GM12891 (cell line): ENCODE measurements around the gene GRIK4.

Source experiments
- DNase-seq: peaks from one replicate; pipeline ENCODE4 v3.0.0; 2011; ENCODE audit warnings: low spot score; ENCODE audit not compliant: insufficient read length
- FAIRE-seq: peaks from 2 replicates; lab custom pipeline; 2011; peaks lifted over from hg19 to GRCh38; lab: Jason Lieb, UNC
- PAX5 ChIP-seq: IDR thresholded peaks from 2 replicates; pipeline ENCODE4 v1.6.1; 2011; ENCODE audit warnings: low read length, moderate library complexity, mild to moderate bottlenecking; ENCODE audit not compliant: insufficient read depth, severe bottlenecking
- POLR2A ChIP-seq: IDR thresholded peaks from 2 replicates; pipeline ENCODE4 v1.6.1; 2011; ENCODE audit warnings: low read depth, low read length, control low read depth
- POLR2AphosphoS5 ChIP-seq: IDR thresholded peaks from 2 replicates; pipeline ENCODE4 v1.6.1; 2011; ENCODE audit warnings: low read depth, low read length, control low read depth
- POU2F2 ChIP-seq: IDR thresholded peaks from 2 replicates; pipeline ENCODE4 v1.6.1; 2011; ENCODE audit warnings: low read depth, mild to moderate bottlenecking, control low read depth, low read length, moderate library complexity
- SPI1 ChIP-seq: IDR thresholded peaks from 2 replicates; pipeline ENCODE4 v1.6.1; 2011; ENCODE audit warnings: low read depth, low read length, control low read depth
- TAF1 ChIP-seq: IDR thresholded peaks from 2 replicates; pipeline ENCODE4 v1.6.1; 2011; ENCODE audit warnings: low read depth, low read length, control low read depth

The GRIK4 gene

DNA sequence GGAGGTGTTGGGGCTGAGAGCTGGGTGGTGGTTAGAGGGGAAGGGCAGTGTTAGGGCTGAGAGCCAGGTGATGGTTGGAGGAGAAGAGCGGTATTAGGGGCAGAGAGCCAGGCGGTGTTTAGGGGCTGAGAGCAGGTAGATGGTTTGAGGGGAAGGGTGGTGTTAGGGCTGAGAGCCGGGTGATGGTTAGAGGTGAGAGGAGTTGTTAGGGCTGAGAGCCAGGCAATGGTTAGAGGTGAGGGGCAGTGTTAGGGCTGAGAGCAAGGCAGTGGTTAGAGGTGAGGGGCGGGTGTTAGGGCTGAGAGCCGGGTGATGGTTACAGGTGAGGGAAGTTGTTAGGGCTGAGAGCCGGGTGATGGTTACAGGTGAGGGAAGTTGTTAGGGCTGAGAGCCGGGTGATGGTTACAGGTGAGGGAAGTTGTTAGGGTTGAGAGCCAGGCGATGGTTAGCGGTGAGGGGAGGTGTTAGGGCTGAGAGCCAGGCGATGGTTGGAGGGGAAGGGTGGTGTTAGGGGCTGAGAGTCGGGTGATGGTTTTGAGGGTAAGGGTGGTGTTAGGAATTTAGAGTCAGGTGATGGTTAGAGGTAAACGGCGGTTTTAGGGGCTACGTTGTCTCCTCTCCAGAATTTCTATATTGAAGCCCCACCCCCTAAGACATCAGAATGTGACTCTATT lies 282.4 kb downstream of the GRIK4 start:
- FAIRE-seq = no peak
- no peak for TF ChIP-seq SPI1
- TF ChIP-seq POU2F2 = no peak
- TF ChIP-seq POLR2A = no peak

DNA sequence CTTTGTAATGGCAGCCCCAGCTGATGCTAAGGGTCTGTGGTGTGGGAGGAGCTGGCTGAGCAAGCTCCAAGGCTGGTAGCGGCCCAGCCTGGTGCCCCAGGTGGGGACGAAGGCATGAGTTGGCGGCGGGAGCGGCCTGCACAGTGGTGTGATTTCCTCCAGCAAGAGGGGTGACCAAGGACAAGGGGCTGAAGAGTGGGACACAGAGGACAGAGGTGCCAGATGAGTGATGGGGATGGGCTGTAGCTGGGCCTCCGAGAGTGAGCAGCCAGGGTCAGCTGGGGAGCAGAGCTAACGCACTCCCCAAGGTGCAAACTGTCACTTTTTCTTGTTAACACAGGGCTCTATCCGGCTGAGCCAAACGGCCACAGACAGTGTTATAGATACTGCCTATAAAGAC lies 283.2 kb downstream of the GRIK4 start:
- FAIRE-seq (no peak), DNase-seq (no peak)
- TF ChIP-seq TAF1 = no peak
- TF ChIP-seq POU2F2 = no peak
- TF ChIP-seq PAX5 = no peak
- no peak for TF ChIP-seq POLR2AphosphoS5
- TF ChIP-seq POLR2A = no peak
- TF ChIP-seq SPI1 = no peak

More for the DNA sequence above, 282.4 kb downstream of the GRIK4 start:
- no peak for DNase-seq

DNA sequence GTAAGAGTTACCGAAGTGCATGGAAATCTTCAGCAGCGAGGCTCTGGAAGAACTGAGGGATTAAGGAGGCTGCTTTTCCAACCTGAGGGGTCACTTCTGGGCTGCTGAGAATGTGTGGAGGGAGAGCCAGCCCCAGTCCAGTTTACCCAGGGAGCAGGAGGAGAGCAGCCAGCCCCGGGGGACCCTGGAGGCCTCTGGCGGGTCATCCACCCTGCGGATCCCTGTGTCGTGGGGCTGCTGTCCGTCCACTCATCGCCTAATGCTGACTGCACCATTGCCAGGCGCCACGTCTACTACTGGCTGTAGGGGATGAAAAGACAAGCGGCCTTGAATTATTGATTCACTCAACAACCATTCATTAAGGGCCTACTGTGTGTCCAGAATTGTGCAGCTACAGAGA lies 283.6 kb downstream of the GRIK4 start:
- FAIRE-seq (no peak), DNase-seq (no peak)
- no peak for TF ChIP-seq POLR2A
- TF ChIP-seq POLR2AphosphoS5 = no peak
- no peak for TF ChIP-seq SPI1
- TF ChIP-seq PAX5 = no peak
- no peak for TF ChIP-seq TAF1
- no peak for TF ChIP-seq POU2F2

DNA sequence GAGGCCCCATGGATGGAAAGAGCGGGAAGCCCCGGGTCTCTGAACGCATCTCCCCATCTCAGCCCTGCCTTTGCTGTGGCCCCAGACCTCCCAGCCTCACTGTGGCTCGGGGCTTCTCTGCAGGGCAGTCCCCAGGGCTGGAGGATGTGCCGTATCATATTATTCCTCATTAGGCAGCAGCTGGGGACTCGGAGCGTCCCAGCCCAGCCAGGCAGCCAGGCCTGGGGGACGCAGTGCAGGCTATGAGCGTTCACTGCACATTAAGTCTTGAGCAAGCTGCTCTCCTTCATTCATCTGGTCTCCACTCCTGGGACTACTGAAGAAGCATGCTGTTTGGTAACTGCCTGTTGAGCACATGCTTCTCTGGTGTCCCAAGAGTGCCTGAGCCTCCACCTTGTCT lies 285.6 kb downstream of the GRIK4 start:
- DNase-seq (no peak), FAIRE-seq (no peak)
- TF ChIP-seq SPI1 = no peak

DNA sequence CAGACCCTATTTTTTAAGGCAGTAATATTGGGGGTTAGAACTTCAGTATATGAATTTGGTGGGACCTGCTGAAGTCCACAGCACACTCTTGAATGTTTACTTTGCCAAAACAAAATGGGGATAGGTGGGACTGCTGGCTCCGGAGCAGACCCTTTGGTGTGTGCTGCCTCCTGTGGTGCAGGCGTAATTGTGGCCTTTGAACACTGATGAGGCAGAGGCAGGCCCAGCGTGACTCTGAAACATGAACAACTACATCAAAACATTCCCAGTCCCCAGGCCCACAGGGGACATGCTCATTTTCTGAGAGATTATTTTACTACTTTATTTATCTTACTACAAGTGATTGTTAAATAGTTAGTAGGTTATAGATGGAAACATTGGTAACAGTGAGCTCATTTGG lies 287.3 kb downstream of the GRIK4 start:
- DNase-seq = no peak
- no peak for FAIRE-seq
- TF ChIP-seq POLR2A (no peak), PAX5 (no peak), TAF1 (no peak), SPI1 (no peak), POLR2AphosphoS5 (no peak), POU2F2 (no peak)

DNA sequence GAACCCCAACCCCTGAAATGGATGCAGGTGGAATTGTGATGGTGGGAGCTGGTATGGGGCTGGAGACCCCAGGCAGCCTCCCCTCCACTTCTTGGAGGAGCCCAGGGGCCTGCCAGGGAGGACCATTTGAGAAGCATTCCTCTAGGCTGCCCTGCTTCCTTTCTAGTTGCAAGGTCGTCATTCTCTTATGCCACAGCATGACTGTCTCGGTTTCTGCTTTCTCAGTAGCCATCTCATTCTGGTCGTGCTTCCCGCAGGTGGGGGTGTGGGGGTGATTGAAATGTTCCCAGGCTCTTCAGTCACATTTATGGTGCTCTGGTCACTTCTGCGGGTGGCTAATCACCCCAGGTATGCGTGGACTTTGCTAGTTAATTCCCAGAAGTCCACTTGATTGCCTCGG lies 288.7 kb downstream of the GRIK4 start:
- no peak for DNase-seq
- FAIRE-seq = no peak
- TF ChIP-seq POLR2AphosphoS5 = no peak
- no peak for TF ChIP-seq PAX5
- no peak for TF ChIP-seq TAF1
- no peak for TF ChIP-seq POLR2A
- TF ChIP-seq SPI1 = no peak
- no peak for TF ChIP-seq POU2F2

DNA sequence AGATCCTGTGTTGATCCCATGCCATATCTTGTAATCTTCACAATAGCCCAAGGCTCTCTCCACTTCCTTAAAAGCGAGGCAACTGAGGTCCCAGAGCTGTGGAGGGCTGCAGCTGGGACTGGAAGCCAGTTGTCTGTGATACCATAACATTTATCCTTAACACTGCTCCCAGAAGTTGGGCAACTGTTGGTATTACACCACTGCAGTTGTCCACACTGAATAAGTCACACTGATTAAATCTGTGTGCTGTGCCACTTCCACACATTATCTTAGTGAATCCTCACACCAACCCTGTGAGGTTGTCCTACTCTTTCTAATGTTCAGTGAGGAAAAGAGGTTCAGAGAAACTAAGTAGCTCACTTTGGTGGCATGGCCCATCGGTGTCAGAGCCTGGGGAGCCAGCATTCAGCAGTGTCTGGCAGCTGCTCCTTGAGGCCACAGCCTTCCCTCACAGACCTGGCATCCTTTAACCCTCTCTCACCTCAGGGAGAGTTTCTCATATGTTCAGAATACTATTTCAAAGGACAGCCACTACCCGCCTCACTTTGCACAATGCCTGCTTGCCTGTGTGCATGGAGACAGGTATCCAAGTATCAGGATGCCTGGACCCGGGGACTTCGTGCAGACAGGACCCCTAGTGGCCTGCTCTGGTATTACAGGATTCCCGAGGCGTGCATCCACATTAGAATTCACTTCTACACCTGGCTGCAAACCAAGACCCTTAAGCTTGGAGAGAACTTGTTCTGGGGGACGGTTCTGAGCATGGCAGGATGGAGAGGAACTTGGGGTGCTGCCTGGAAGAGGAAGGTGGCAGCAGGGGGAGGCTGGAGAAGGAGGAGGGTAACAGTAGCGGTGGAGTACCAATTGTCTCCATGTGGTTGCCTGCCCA lies 290.5 kb downstream of the GRIK4 start:
- peak; percentile 50 for FAIRE-seq
- DNase-seq = peak; percentile 51
- TF ChIP-seq SPI1 (peak; percentile 1; the same call in 1 of the 2 replicates), POU2F2 (no peak)

DNA sequence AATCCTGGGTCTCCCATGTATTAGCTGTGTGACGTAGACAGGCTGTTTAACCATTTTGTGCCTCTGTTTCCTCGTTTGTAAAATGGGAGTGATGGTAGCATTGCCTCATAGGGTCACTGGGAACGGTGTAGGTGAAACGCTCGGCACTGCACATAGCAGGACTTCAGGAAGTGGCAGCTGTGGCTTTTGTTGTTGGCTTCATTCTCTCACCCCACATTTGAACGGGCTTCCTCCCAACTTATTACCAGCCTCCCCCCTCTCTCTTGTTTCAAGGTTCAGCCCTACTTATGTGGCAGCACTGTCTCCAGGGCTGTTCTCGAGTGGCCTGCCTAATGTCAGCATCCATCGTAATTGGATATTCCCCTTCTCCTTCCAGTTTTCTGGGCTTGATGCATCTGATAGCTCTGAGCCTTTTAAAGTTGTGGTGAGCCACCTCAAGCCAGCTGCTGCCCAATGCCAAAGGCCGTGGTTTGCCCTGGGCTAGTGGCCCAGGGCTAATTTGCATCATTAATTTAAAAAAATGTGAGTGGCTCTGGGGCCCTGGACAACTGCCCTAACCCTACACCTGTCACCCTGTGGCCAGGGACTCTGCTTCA lies 294.5 kb downstream of the GRIK4 start:
- FAIRE-seq = peak; percentile 23
- DNase-seq = no peak
- TF ChIP-seq SPI1 (no peak), TAF1 (no peak), POLR2A (no peak), POLR2AphosphoS5 (no peak), POU2F2 (no peak), PAX5 (no peak)

DNA sequence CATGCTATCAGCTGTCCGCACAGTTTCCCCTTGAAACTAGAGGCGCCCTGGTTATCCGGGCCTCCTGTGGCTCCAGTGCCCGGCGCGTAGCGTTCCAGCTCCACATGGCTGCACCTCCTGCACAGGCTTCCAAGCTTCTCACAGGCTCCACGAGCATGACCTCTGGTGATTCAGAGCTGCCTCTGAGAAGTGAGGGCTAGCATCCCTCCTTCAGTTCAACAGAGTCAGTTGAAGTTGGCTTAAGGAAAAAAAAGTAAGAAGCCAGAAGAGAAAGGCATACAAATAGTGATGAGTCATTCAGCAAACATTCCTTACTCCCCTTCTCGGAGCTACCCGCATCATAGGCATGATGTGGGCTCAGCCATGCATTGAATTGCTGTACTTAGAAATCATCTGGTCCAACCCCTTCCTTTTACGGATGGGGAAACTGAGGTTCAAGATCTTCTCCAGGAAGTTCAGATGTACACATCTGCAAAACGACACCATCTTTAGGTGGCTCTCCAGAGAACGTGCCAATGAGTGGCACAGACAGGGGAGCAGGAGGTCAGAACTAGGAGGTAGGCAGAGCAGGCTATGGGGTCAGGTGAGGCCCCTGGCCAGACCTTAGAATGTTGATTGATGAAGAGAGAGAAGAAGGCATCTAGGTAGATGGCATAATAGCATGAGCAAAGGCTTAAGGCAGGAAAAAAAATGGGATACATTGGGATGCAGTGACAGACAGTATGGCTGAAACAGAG lies 296.0 kb downstream of the GRIK4 start:
- TF ChIP-seq TAF1 = no peak
- no peak for TF ChIP-seq POU2F2
- TF ChIP-seq SPI1 = no peak
- no peak for TF ChIP-seq POLR2A
- no peak for TF ChIP-seq PAX5
- TF ChIP-seq POLR2AphosphoS5 = no peak
- DNase-seq (no peak), FAIRE-seq (no peak)
